Panc1 (cell line): ENCODE data around the gene SMIM35. TPM values are rescaled to one million over a fixed set of nuclear protein-coding genes. Genes with fewer than 3 reads are reported as not detected.

Experiments
- ATAC-seq: fragments of 200-7000 bp; cut with Tn5 transposase; 2 replicates; pipeline ENCODE4 v1.9.1; 2020; ENCODE audit warnings: mild to moderate bottlenecking, moderate library complexity
- BruUV-seq: library from RNA; stranded (reverse); fragments of 400-500 nt; replicated peaks from 2 replicates; lab custom pipeline; 2021; lab: Mats Ljungman, UMichigan
- CTCF ChIA-PET: fragments of 300-600 bp; sonication (Branson Sonifier 250); formaldehyde crosslinking; loops from one replicate; lab custom pipeline; 2022; ENCODE audit warnings: antibody characterized with exemption; lab: Charles Lee
- POLR2A ChIA-PET: fragments of 300-600 bp; sonication (Branson Sonifier 250); formaldehyde crosslinking; loops from one replicate; lab custom pipeline; 2022; ENCODE audit warnings: antibody characterized with exemption; lab: Charles Lee
- DNase-seq: peaks from one replicate; pipeline ENCODE4 v3.0.0-alpha.2; 2010; ENCODE audit warnings: low read depth, low spot score
- H3K27ac ChIP-seq: 2 replicates; pipeline ENCODE4 v1.5.1; 2011; ENCODE audit warnings: mild to moderate bottlenecking, low read length, inconsistent platforms
- H3K27me3 ChIP-seq: fragments of 200-500 bp; sonication (Bioruptor generic); 2 replicates; pipeline ENCODE4 v1.6.0; 2014; ENCODE audit warnings: low read length, inconsistent platforms; ENCODE audit not compliant: control insufficient read depth, insufficient read depth
- H3K36me3 ChIP-seq: fragments of 200-500 bp; sonication (Bioruptor generic); 2 replicates; pipeline ENCODE4 v1.5.1; 2014; ENCODE audit warnings: inconsistent platforms, mild to moderate bottlenecking, low read length, moderate library complexity; ENCODE audit not compliant: control insufficient read depth, insufficient read depth
- H3K4me1 ChIP-seq: 2 replicates; pipeline ENCODE4 v1.5.1; 2011; ENCODE audit warnings: inconsistent platforms, mild to moderate bottlenecking, low read length, moderate library complexity; ENCODE audit not compliant: control insufficient read depth, insufficient read depth
- H3K4me3 ChIP-seq, 2 experiments: 2 replicates each; pipeline ENCODE4 v1.5.1; 2011 to 2012; ENCODE audit warnings: low read depth in 2 of 2, low read length in 2 of 2, mild to moderate bottlenecking in 2 of 2, inconsistent platforms in 1 of 2, moderate library complexity in 1 of 2
- H3K9me3 ChIP-seq: fragments of 200-500 bp; sonication (Bioruptor generic); 2 replicates; pipeline ENCODE4 v1.5.1; 2014; ENCODE audit warnings: low read depth, mild to moderate bottlenecking, inconsistent platforms, low read length, moderate library complexity; ENCODE audit not compliant: control insufficient read depth, insufficient read depth
- POLR2AphosphoS5 ChIP-seq: IDR thresholded peaks from 2 replicates; pipeline ENCODE4 v1.6.1; 2012; ENCODE audit warnings: mild to moderate bottlenecking, low read depth, low read length, moderate library complexity
- SIN3A ChIP-seq: IDR thresholded peaks from 2 replicates; pipeline ENCODE4 v1.6.1; 2012; ENCODE audit warnings: low read depth, mild to moderate bottlenecking, low read length, moderate library complexity, borderline replicate concordance; ENCODE audit not compliant: insufficient read depth
- TCF7L2 ChIP-seq: IDR thresholded peaks from 2 replicates; pipeline ENCODE4 v1.6.1; 2011; ENCODE audit warnings: mild to moderate bottlenecking, low read depth, low read length, inconsistent platforms
- in situ Hi-C: cut with HindIII; loops from 2 replicates; pipeline ENCODE4 v1.10.0; 2016; ENCODE audit warnings: low sequenced_read_pairs, low pct_unique_long_range_greater_than_20kb
- intact Hi-C: fragments of 100-400 bp; cut with micrococcal nuclease; formaldehyde crosslinking; loops from one replicate; pipeline ENCODE4 v1.10.0; 2022; ENCODE audit not compliant: unreplicated experiment
- total RNA-seq: library from RNA; stranded (reverse); gene quantifications from one replicate; pipeline ENCODE4 v1.2.1, GENCODE V29; 2021; ENCODE audit not compliant: unreplicated experiment
- TF ChIP-seq, protein P1 (sequence below), 2 experiments: IDR thresholded peaks; 2 replicates each; pipeline ENCODE4 v1.6.1; 2011 to 2012; ENCODE audit warnings: low read depth in 2 of 2, control low read depth in 1 of 2, low read length in 1 of 2, mild to moderate bottlenecking in 1 of 2, moderate library complexity in 1 of 2; ENCODE audit not compliant: insufficient read depth in 1 of 2
- TF ChIP-seq, protein P2 (sequence below): fragments of 450-650 bp; IDR thresholded peaks from 2 replicates; pipeline ENCODE4 v1.5.1; 2017; ENCODE audit warnings: mild to moderate bottlenecking

The SMIM35 gene
- total RNA-seq, 1 experiment from 2014 or later: not detected

DNA sequence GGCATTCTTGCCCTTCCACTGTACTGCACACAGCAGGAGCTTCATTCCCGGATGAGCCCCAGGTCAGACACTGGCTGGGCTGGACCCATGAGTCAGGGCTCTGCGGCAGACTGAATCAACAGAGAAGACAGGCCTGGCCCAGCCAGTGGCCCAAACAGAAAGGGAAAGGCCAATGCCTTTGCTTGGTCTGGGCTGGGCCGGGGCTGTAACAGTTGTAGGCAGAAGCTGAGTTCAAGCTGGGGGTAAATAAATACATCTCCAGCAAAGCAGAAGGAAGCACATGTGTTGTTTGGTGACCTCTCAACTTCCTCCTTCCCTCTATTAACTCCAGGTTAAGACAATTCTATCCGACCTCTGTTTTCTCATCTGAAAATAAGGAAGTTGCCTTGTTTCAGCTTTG lies 1.8 kb upstream of the SMIM35 start:
- H3K36me3 ChIP-seq: no peaks in the 10 kb centered on the region
- no peaks in the 10 kb centered on the region for H3K4me1 ChIP-seq
- TF ChIP-seq, protein P1, sequence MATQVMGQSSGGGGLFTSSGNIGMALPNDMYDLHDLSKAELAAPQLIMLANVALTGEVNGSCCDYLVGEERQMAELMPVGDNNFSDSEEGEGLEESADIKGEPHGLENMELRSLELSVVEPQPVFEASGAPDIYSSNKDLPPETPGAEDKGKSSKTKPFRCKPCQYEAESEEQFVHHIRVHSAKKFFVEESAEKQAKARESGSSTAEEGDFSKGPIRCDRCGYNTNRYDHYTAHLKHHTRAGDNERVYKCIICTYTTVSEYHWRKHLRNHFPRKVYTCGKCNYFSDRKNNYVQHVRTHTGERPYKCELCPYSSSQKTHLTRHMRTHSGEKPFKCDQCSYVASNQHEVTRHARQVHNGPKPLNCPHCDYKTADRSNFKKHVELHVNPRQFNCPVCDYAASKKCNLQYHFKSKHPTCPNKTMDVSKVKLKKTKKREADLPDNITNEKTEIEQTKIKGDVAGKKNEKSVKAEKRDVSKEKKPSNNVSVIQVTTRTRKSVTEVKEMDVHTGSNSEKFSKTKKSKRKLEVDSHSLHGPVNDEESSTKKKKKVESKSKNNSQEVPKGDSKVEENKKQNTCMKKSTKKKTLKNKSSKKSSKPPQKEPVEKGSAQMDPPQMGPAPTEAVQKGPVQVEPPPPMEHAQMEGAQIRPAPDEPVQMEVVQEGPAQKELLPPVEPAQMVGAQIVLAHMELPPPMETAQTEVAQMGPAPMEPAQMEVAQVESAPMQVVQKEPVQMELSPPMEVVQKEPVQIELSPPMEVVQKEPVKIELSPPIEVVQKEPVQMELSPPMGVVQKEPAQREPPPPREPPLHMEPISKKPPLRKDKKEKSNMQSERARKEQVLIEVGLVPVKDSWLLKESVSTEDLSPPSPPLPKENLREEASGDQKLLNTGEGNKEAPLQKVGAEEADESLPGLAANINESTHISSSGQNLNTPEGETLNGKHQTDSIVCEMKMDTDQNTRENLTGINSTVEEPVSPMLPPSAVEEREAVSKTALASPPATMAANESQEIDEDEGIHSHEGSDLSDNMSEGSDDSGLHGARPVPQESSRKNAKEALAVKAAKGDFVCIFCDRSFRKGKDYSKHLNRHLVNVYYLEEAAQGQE (IDR thresholded peaks at IDR 0.05; ENCODE audit: insufficient read depth in 1 of 2, low read depth in 2 of 2, low read length in 1 of 2): no peak
- no peak for TF ChIP-seq POLR2AphosphoS5
- TF ChIP-seq TCF7L2: no peak
- TF ChIP-seq SIN3A: no peak
- TF ChIP-seq, protein P2, sequence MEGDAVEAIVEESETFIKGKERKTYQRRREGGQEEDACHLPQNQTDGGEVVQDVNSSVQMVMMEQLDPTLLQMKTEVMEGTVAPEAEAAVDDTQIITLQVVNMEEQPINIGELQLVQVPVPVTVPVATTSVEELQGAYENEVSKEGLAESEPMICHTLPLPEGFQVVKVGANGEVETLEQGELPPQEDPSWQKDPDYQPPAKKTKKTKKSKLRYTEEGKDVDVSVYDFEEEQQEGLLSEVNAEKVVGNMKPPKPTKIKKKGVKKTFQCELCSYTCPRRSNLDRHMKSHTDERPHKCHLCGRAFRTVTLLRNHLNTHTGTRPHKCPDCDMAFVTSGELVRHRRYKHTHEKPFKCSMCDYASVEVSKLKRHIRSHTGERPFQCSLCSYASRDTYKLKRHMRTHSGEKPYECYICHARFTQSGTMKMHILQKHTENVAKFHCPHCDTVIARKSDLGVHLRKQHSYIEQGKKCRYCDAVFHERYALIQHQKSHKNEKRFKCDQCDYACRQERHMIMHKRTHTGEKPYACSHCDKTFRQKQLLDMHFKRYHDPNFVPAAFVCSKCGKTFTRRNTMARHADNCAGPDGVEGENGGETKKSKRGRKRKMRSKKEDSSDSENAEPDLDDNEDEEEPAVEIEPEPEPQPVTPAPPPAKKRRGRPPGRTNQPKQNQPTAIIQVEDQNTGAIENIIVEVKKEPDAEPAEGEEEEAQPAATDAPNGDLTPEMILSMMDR: no peak
- no peak for ATAC-seq
- ChIA-PET POLR2A (no interaction called here), CTCF (no interaction called here)
- H3K27me3 ChIP-seq: no peaks in the 10 kb centered on the region
- no peak for DNase-seq
- in situ Hi-C loops (no loop called here), intact Hi-C loops (no loop called here)
- peaks cover 2% of the 10 kb centered on the region; the same call in 1 of the 2 replicates for H3K9me3 ChIP-seq
- H3K4me3 ChIP-seq: no peak overlapping the region
- H3K27ac ChIP-seq: no peak overlapping the region
- BruUV-seq: no TSS peak

GRCh38 chr11:118087931-118088330 lies 1.2 kb upstream of the SMIM35 start:
- CTCF ChIA-PET: no interaction called here
- no peak for TF ChIP-seq TCF7L2
- intact Hi-C loops: no loop called here
- H3K4me1 ChIP-seq: no peaks in the 10 kb centered on the region
- no peaks in the 10 kb centered on the region for H3K27me3 ChIP-seq
- no peak overlapping the region for H3K4me3 ChIP-seq
- H3K9me3 ChIP-seq: peaks cover 2% of the 10 kb centered on the region; the same call in 1 of the 2 replicates
- DNase-seq: no peak
- in situ Hi-C loops: no loop called here
- POLR2A ChIA-PET: no interaction called here
- no peak overlapping the region for H3K27ac ChIP-seq
- H3K36me3 ChIP-seq: no peaks in the 10 kb centered on the region
- BruUV-seq: no TSS peak
- ATAC-seq: no peak

DNA sequence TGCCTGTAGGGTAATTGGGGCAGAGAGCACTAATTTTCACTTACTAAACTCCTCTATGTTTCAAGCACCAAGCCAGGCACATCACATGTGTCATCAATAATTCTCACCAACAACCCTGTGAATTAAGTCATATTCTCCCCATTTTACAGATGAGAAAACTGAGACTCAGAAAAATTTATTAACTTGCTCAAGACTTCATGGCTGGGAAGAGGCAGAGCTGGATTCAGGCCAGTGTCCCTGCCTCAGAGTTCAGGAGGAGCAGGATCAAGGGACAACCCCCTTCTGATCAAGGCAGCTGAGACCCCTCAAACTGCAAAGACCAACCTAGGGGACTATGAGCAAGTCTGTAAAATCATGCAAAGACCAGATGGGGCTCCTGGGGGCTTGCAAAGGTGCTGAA lies 2.1 kb downstream of the SMIM35 start:
- peaks cover 10% of the 10 kb centered on the region for H3K27me3 ChIP-seq
- DNase-seq (no peak), ATAC-seq (no peak)
- ChIA-PET POLR2A (no interaction called here), CTCF (no interaction called here)
- intact Hi-C loops: no loop called here
- no peak overlapping the region for H3K4me3 ChIP-seq
- peaks cover 2% of the 10 kb centered on the region; the same call in 1 of the 2 replicates for H3K9me3 ChIP-seq
- no peak overlapping the region for H3K27ac ChIP-seq
- TF ChIP-seq POLR2AphosphoS5 (no peak), SIN3A (no peak), TCF7L2 (no peak)
- TF ChIP-seq, protein P2: no peak
- TF ChIP-seq, protein P1 (IDR thresholded peaks at IDR 0.05; ENCODE audit: insufficient read depth in 1 of 2, low read depth in 2 of 2, low read length in 1 of 2): no peak
- no TSS peak for BruUV-seq
- H3K4me1 ChIP-seq: no peaks in the 10 kb centered on the region
- no peaks in the 10 kb centered on the region for H3K36me3 ChIP-seq
- in situ Hi-C loops: no loop called here
